DOHH2 (cell line): ENCODE measurements around the gene IDH3B.

Experiments used
- EZH2phosphoT487 ChIP-seq: fragments of 200-600 bp; sonication (generic); IDR thresholded peaks from 2 replicates; pipeline ENCODE4 v1.6.1; 2017; ENCODE audit warnings: borderline replicate concordance, mild to moderate bottlenecking, antibody characterized with exemption, low read length, moderate library complexity, mixed read lengths
- TF ChIP-seq, protein P1 (sequence below): fragments of 200-600 bp; sonication (generic); IDR thresholded peaks from one replicate; pipeline ENCODE4 v1.5.1; 2014; ENCODE audit warnings: antibody characterized with exemption, mild to moderate bottlenecking, low read depth, low read length; ENCODE audit not compliant: poor library complexity, severe bottlenecking

DNA sequence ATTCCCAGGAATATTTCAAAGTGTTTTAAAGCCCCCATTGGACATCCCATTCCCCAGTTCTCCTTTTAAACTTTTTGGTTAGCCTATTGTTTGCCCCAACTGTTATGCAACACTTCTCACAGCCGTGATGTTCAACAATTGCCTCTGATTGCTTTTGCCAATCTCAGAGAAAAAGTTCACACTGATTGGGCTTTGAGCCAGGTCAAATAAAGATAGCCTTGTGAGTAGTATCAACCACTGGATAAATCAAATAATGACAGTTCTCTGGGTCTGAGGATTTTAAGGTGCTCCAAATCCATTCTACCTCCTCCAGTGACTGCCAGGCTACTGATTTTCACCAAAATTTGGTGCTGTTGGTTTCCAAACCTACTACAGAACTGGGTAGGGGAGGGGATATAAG lies 30.6 kb downstream of the IDH3B start:
- TF ChIP-seq, protein P1, sequence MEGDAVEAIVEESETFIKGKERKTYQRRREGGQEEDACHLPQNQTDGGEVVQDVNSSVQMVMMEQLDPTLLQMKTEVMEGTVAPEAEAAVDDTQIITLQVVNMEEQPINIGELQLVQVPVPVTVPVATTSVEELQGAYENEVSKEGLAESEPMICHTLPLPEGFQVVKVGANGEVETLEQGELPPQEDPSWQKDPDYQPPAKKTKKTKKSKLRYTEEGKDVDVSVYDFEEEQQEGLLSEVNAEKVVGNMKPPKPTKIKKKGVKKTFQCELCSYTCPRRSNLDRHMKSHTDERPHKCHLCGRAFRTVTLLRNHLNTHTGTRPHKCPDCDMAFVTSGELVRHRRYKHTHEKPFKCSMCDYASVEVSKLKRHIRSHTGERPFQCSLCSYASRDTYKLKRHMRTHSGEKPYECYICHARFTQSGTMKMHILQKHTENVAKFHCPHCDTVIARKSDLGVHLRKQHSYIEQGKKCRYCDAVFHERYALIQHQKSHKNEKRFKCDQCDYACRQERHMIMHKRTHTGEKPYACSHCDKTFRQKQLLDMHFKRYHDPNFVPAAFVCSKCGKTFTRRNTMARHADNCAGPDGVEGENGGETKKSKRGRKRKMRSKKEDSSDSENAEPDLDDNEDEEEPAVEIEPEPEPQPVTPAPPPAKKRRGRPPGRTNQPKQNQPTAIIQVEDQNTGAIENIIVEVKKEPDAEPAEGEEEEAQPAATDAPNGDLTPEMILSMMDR = no peak
- TF ChIP-seq EZH2phosphoT487 = no peak
